ENCODE results near the gene ASIC4. TPM values are rescaled to one million over a fixed set of nuclear protein-coding genes. Genes with fewer than 3 reads are reported as not detected.

Gene ASIC4
- total and polyA plus RNA-seq, 2 of the 13 experiments (the other 11 are each of a cell fraction or from before 2014, with no cell fraction given) = 0.03 TPM; not detected in 1

DNA sequence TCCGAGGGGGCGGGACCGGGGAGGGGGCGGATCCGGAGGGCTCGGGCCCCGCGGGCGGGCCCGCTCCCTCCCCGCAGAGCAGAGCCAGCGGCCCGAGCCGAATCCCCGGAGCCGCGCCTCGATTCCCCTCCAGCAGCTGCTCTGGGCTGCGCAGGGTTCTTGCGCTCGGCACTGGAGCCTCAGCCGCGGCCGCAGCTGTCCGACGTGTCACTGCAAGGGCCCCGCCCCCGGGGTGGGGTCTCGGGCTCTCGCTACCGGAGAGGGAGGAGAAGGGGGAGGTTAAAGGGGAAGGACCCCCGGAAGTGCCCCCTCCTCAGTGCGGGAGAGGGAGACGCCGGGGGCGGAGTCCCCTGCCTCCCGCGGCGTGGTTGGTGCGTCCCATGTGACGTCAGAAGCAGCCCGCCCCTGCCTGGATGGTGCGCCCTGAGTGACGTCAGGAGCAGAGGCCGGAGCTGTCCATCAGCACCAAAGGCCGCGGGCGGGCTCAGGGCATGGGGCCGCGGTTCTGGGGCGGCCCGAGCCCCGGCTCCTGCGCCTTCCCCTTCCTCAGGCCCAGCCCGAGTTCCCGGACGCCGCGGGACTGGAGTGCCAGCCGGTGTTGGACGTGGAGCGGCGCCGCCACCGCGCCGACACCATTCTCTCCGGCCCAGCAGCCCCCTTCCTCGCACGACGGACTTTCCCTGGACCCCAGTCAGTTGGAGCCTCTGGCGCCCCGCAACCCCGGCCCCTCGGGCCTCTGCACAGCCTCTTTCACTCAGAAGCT, 29.5 kb downstream of the ASIC4 start, which contains the start of the genes CHPF and TMEM198 (continued):
- TF ChIP-seq, protein P1, sequence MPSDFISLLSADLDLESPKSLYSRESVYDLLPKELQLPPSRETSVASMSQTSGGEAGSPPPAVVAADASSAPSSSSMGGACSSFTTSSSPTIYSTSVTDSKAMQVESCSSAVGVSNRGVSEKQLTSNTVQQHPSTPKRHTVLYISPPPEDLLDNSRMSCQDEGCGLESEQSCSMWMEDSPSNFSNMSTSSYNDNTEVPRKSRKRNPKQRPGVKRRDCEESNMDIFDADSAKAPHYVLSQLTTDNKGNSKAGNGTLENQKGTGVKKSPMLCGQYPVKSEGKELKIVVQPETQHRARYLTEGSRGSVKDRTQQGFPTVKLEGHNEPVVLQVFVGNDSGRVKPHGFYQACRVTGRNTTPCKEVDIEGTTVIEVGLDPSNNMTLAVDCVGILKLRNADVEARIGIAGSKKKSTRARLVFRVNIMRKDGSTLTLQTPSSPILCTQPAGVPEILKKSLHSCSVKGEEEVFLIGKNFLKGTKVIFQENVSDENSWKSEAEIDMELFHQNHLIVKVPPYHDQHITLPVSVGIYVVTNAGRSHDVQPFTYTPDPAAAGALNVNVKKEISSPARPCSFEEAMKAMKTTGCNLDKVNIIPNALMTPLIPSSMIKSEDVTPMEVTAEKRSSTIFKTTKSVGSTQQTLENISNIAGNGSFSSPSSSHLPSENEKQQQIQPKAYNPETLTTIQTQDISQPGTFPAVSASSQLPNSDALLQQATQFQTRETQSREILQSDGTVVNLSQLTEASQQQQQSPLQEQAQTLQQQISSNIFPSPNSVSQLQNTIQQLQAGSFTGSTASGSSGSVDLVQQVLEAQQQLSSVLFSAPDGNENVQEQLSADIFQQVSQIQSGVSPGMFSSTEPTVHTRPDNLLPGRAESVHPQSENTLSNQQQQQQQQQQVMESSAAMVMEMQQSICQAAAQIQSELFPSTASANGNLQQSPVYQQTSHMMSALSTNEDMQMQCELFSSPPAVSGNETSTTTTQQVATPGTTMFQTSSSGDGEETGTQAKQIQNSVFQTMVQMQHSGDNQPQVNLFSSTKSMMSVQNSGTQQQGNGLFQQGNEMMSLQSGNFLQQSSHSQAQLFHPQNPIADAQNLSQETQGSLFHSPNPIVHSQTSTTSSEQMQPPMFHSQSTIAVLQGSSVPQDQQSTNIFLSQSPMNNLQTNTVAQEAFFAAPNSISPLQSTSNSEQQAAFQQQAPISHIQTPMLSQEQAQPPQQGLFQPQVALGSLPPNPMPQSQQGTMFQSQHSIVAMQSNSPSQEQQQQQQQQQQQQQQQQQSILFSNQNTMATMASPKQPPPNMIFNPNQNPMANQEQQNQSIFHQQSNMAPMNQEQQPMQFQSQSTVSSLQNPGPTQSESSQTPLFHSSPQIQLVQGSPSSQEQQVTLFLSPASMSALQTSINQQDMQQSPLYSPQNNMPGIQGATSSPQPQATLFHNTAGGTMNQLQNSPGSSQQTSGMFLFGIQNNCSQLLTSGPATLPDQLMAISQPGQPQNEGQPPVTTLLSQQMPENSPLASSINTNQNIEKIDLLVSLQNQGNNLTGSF (CRISPR knock-in tag; IDR thresholded peaks at IDR 0.05) = peak; percentile 89; the same call in 1 of the 2 replicates
- TF ChIP-seq ESRRA (CRISPR knock-in tag; IDR thresholded peaks at IDR 0.05; ENCODE audit: low read depth) = peak; percentile 54
- TF ChIP-seq, protein P2, sequence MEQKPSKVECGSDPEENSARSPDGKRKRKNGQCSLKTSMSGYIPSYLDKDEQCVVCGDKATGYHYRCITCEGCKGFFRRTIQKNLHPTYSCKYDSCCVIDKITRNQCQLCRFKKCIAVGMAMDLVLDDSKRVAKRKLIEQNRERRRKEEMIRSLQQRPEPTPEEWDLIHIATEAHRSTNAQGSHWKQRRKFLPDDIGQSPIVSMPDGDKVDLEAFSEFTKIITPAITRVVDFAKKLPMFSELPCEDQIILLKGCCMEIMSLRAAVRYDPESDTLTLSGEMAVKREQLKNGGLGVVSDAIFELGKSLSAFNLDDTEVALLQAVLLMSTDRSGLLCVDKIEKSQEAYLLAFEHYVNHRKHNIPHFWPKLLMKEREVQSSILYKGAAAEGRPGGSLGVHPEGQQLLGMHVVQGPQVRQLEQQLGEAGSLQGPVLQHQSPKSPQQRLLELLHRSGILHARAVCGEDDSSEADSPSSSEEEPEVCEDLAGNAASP (CRISPR knock-in tag; IDR thresholded peaks at IDR 0.05; ENCODE audit: borderline replicate concordance) = peak; percentile 76; the same call in 1 of the 2 replicates
- no peak for TF ChIP-seq ZNF33A (CRISPR knock-in tag; IDR thresholded peaks at IDR 0.05; ENCODE audit: borderline replicate concordance)
- peak; percentile 72; the same call in 1 of the 2 replicates for TF ChIP-seq IRX3 (CRISPR knock-in tag; IDR thresholded peaks at IDR 0.05; ENCODE audit: borderline replicate concordance, low read depth)
- peak; percentile 87 for TF ChIP-seq IKZF5 (CRISPR knock-in tag; IDR thresholded peaks at IDR 0.05)
- peak; percentile 97 for TF ChIP-seq CREM (IDR thresholded peaks at IDR 0.05)
- TF ChIP-seq CREM (CRISPR knock-in tag; IDR thresholded peaks at IDR 0.05) = peak; percentile 80
- peak; percentile 95 for TF ChIP-seq NR2C2 (CRISPR knock-in tag; IDR thresholded peaks at IDR 0.05; ENCODE audit: borderline replicate concordance)
- peak; percentile 55; the same call in 1 of the 2 replicates for TF ChIP-seq RARA (CRISPR knock-in tag; IDR thresholded peaks at IDR 0.05)
- TF ChIP-seq, protein P3, sequence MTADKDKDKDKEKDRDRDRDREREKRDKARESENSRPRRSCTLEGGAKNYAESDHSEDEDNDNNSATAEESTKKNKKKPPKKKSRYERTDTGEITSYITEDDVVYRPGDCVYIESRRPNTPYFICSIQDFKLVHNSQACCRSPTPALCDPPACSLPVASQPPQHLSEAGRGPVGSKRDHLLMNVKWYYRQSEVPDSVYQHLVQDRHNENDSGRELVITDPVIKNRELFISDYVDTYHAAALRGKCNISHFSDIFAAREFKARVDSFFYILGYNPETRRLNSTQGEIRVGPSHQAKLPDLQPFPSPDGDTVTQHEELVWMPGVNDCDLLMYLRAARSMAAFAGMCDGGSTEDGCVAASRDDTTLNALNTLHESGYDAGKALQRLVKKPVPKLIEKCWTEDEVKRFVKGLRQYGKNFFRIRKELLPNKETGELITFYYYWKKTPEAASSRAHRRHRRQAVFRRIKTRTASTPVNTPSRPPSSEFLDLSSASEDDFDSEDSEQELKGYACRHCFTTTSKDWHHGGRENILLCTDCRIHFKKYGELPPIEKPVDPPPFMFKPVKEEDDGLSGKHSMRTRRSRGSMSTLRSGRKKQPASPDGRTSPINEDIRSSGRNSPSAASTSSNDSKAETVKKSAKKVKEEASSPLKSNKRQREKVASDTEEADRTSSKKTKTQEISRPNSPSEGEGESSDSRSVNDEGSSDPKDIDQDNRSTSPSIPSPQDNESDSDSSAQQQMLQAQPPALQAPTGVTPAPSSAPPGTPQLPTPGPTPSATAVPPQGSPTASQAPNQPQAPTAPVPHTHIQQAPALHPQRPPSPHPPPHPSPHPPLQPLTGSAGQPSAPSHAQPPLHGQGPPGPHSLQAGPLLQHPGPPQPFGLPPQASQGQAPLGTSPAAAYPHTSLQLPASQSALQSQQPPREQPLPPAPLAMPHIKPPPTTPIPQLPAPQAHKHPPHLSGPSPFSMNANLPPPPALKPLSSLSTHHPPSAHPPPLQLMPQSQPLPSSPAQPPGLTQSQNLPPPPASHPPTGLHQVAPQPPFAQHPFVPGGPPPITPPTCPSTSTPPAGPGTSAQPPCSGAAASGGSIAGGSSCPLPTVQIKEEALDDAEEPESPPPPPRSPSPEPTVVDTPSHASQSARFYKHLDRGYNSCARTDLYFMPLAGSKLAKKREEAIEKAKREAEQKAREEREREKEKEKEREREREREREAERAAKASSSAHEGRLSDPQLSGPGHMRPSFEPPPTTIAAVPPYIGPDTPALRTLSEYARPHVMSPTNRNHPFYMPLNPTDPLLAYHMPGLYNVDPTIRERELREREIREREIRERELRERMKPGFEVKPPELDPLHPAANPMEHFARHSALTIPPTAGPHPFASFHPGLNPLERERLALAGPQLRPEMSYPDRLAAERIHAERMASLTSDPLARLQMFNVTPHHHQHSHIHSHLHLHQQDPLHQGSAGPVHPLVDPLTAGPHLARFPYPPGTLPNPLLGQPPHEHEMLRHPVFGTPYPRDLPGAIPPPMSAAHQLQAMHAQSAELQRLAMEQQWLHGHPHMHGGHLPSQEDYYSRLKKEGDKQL (CRISPR knock-in tag; IDR thresholded peaks at IDR 0.05; ENCODE audit: low read depth) = peak; percentile 53; the same call in 1 of the 2 replicates
- no peak for TF ChIP-seq ZNF703 (CRISPR knock-in tag; IDR thresholded peaks at IDR 0.05; ENCODE audit: borderline replicate concordance)
- TF ChIP-seq JUNB (CRISPR knock-in tag; IDR thresholded peaks at IDR 0.05; ENCODE audit: borderline replicate concordance) = no peak; the same call in 1 of the 2 replicates
- TF ChIP-seq ZNF350 (CRISPR knock-in tag; IDR thresholded peaks at IDR 0.05; ENCODE audit: borderline replicate concordance, low read depth) = peak; percentile 74; the same call in 1 of the 2 replicates

Measured in HepG2 (cell line).